GM23248 (cell line): ENCODE results near the gene WNK2.

ENCODE experiments used
- EZH2 ChIP-seq: fragments of 200-600 bp; sonication (generic); IDR thresholded peaks from 2 replicates; pipeline ENCODE4 v1.6.1; 2018; ENCODE audit warnings: antibody characterized with exemption, mild to moderate bottlenecking; ENCODE audit not compliant: insufficient read depth, poor library complexity, severe bottlenecking
- EZH2phosphoT487 ChIP-seq: fragments of 200-600 bp; sonication (generic); IDR thresholded peaks from 2 replicates; pipeline ENCODE4 v1.6.1; 2018; ENCODE audit warnings: antibody characterized with exemption, moderate library complexity, mild to moderate bottlenecking, low read depth; ENCODE audit not compliant: insufficient read depth

- no peak for TF ChIP-seq EZH2
- no peak for TF ChIP-seq EZH2phosphoT487
Measured at GRCh38 chr9:93209576-93210323, 25.8 kb downstream of the WNK2 start.
